Uterus (tissue), 4 donors: ENCODE data around the gene MIPEP. TPM values are rescaled to one million over a fixed set of nuclear protein-coding genes. Genes with fewer than 3 reads are reported as not detected.

Source experiments
- DNase-seq, 2 donors: peaks; one replicate each; pipeline ENCODE4 v3.0.0-alpha.2; 2019 to 2020
- H3K27ac ChIP-seq, 2 donors: fragments of 200-600 bp; sonication (generic); 1 replicate in 1 of 2; 2 replicates in 1 of 2; pipeline ENCODE4 v1.5.1; 2016 to 2018
- H3K27me3 ChIP-seq, 2 donors: fragments of 200-600 bp; sonication (generic); one replicate each; pipeline ENCODE4 v1.5.1; 2018 to 2019; ENCODE audit warnings: control low read depth in 1 of 2
- H3K36me3 ChIP-seq, 2 donors: fragments of 200-600 bp; sonication (generic); one replicate each; pipeline ENCODE4 v1.5.1; 2019; ENCODE audit warnings: control low read depth in 1 of 2
- H3K4me1 ChIP-seq, 2 donors: fragments of 200-600 bp; sonication (generic); one replicate each; pipeline ENCODE4 v1.5.1; 2018 to 2019; ENCODE audit warnings: control low read depth in 1 of 2
- H3K4me3 ChIP-seq, 2 donors: fragments of 200-600 bp; sonication (generic); 1 replicate in 1 of 2; 2 replicates in 1 of 2; pipeline ENCODE4 v1.5.1; 2018 to 2019; ENCODE audit warnings: mild to moderate bottlenecking in 1 of 2
- H3K9me3 ChIP-seq, 2 donors: fragments of 200-600 bp; sonication (generic); one replicate each; pipeline ENCODE4 v1.5.1; 2019; ENCODE audit warnings: control low read depth in 1 of 2
- CTCF ChIP-seq, 4 experiments: fragments of 200-600 bp in 2 of 4; fragments of 450-650 bp in 2 of 4; sonication (generic) in 2 of 4; IDR thresholded peaks; one replicate each; pipeline ENCODE4 v1.5.1; 2016 to 2019; ENCODE audit warnings: antibody characterized with exemption in 4 of 4, mild to moderate bottlenecking in 2 of 4, moderate library complexity in 1 of 4
- POLR2A ChIP-seq, 2 donors: fragments of 450-650 bp; IDR thresholded peaks; one replicate each; pipeline ENCODE4 v1.6.1; 2016; ENCODE audit warnings: antibody characterized with exemption in 2 of 2, mild to moderate bottlenecking in 1 of 2, moderate library complexity in 1 of 2
- intact Hi-C: fragments of 100-400 bp; cut with DNase I; formaldehyde crosslinking; loops from one replicate; pipeline ENCODE4 v1.15.1; 2023; ENCODE audit warnings: low total_unique reads
- total RNA-seq, 4 donors: library from RNA; depleted of rRNA in 3 of 4; stranded (reverse); fragments of >200 nt in 3 of 4; gene quantifications; one replicate each; pipeline versions ENCODE4 v1.1.0 to v1.2.4, GENCODE V29; 2014 to 2023
- donor health status: DM: yes; HTN: yes; CAD: no.

The MIPEP gene
- total RNA-seq, 4 donors from 2014 or later: 0.77 to 31.5 (median 19.3) TPM

- Histone ChIP-seq H3K9me3 (no peaks in the 10 kb centered on the region), H3K4me1 (no peaks in the 10 kb centered on the region)
These were observed 117.6 kb downstream of the MIPEP start for GRCh38 chr13:23771552-23771951.

GRCh38 chr13:23770973-23771372, 118.2 kb downstream of the MIPEP start:
- Histone ChIP-seq H3K27me3 (no peaks in the 10 kb centered on the region), H3K9me3 (no peaks in the 10 kb centered on the region), H3K4me3 (no peak overlapping the region), H3K36me3 (no peaks in the 10 kb centered on the region), H3K4me1 (no peaks in the 10 kb centered on the region), H3K27ac (no peak overlapping the region)
- no peak for DNase-seq
- TF ChIP-seq POLR2A (IDR thresholded peaks at IDR 0.05) (no peak), CTCF (IDR thresholded peaks at IDR 0.05) (no peak)
- intact Hi-C loops: no loop called here

More at GRCh38 chr13:23771552-23771951, 117.6 kb downstream of the MIPEP start:
- Histone ChIP-seq H3K36me3 (no peaks in the 10 kb centered on the region), H3K4me3 (no peak overlapping the region), H3K27me3 (no peaks in the 10 kb centered on the region), H3K27ac (no peak overlapping the region)
- no peak for DNase-seq
- no peak for TF ChIP-seq POLR2A (IDR thresholded peaks at IDR 0.05)
- no peak for TF ChIP-seq CTCF (IDR thresholded peaks at IDR 0.05)
- intact Hi-C loops: no loop called here

GRCh38 chr13:23770428-23770827, 118.8 kb downstream of the MIPEP start:
- Histone ChIP-seq H3K36me3 (no peaks in the 10 kb centered on the region), H3K27ac (no peak overlapping the region), H3K4me3 (no peak overlapping the region), H3K9me3 (no peaks in the 10 kb centered on the region), H3K27me3 (no peaks in the 10 kb centered on the region), H3K4me1 (no peaks in the 10 kb centered on the region)
- TF ChIP-seq POLR2A (IDR thresholded peaks at IDR 0.05) (no peak), CTCF (IDR thresholded peaks at IDR 0.05) (no peak)
- intact Hi-C loops: no loop called here
- no peak for DNase-seq

GRCh38 chr13:23769401-23769800, 119.8 kb downstream of the MIPEP start:
- no peaks in the 10 kb centered on the region for H3K9me3 ChIP-seq
- intact Hi-C loops: no loop called here
- no peak for DNase-seq
- no peak overlapping the region for H3K4me3 ChIP-seq
- no peak overlapping the region for H3K27ac ChIP-seq
- no peak for TF ChIP-seq POLR2A (IDR thresholded peaks at IDR 0.05)
- no peak for TF ChIP-seq CTCF (IDR thresholded peaks at IDR 0.05)
- no peaks in the 10 kb centered on the region for H3K36me3 ChIP-seq
- H3K27me3 ChIP-seq: no peaks in the 10 kb centered on the region
- H3K4me1 ChIP-seq: no peaks in the 10 kb centered on the region

- Histone ChIP-seq H3K4me3 (no peak overlapping the region), H3K27me3 (no peaks in the 10 kb centered on the region), H3K9me3 (no peaks in the 10 kb centered on the region), H3K27ac (no peak overlapping the region), H3K36me3 (no peaks in the 10 kb centered on the region), H3K4me1 (no peaks in the 10 kb centered on the region)
- TF ChIP-seq CTCF (IDR thresholded peaks at IDR 0.05) (no peak), POLR2A (IDR thresholded peaks at IDR 0.05) (no peak)
- intact Hi-C loops: no loop called here
- DNase-seq: no peak
These were observed 121.4 kb downstream of the MIPEP start for GRCh38 chr13:23767838-23768237.
